WTC11 (cell line): ENCODE measurements around the gene CNPY1. TPM values are rescaled to one million over a fixed set of nuclear protein-coding genes. Genes with fewer than 3 reads are reported as not detected.

Experiments used
- ATAC-seq: fragments of 200-7000 bp; cut with Tn5 transposase; 2 replicates; pipeline ENCODE4 v1.10.0; 2021; ENCODE audit warnings: mild to moderate bottlenecking, moderate library complexity
- CTCF ChIA-PET: fragments of 300-600 bp; sonication (Branson Sonifier 250); formaldehyde crosslinking; loops from one replicate; lab custom pipeline; 2021; ENCODE audit warnings: antibody characterized with exemption; lab: Charles Lee
- POLR2A ChIA-PET: fragments of 350-600 bp; sonication (Branson Sonifier 250); formaldehyde crosslinking; loops from one replicate; lab custom pipeline; 2021; ENCODE audit warnings: antibody characterized with exemption; lab: Charles Lee
- DNase-seq: peaks from one replicate; pipeline ENCODE4 v3.0.0; 2021; ENCODE audit warnings: low spot score
- H3K27ac Mint-ChIP-seq: 2 replicates; pipeline ENCODE4 v1.8.0; 2021; ENCODE audit warnings: mixed read lengths
- H3K27me3 Mint-ChIP-seq: 2 replicates; pipeline ENCODE4 v1.8.0; 2021; ENCODE audit warnings: low read depth, mild to moderate bottlenecking, moderate library complexity, mixed read lengths
- H3K36me3 Mint-ChIP-seq: 2 replicates; pipeline ENCODE4 v1.8.0; 2021; ENCODE audit warnings: mixed read lengths
- H3K4me1 Mint-ChIP-seq: 2 replicates; pipeline ENCODE4 v1.8.0; 2022; ENCODE audit warnings: mixed read lengths
- H3K4me3 Mint-ChIP-seq: 2 replicates; pipeline ENCODE4 v1.8.0; 2021; ENCODE audit warnings: mild to moderate bottlenecking, moderate library complexity, mixed read lengths
- H3K9me3 Mint-ChIP-seq: 2 replicates; pipeline ENCODE4 v1.8.0; 2021; ENCODE audit warnings: mixed read lengths
- CREM ChIP-seq: sonication (generic); formaldehyde crosslinking; IDR thresholded peaks from 2 replicates; pipeline ENCODE4 v1.8.1; 2022; ENCODE audit warnings: mild to moderate bottlenecking, missing genetic modification reagents, moderate library complexity
- MYBL2 ChIP-seq: sonication (generic); formaldehyde crosslinking; IDR thresholded peaks from 2 replicates; pipeline ENCODE4 v1.8.1; 2023; ENCODE audit warnings: mild to moderate bottlenecking, moderate library complexity, missing genetic modification reagents
- NR1H2 ChIP-seq: sonication (generic); formaldehyde crosslinking; IDR thresholded peaks from 2 replicates; pipeline ENCODE4 v1.9.0; 2021; ENCODE audit warnings: mild to moderate bottlenecking, moderate library complexity, missing genetic modification reagents
- RELA ChIP-seq: sonication (generic); formaldehyde crosslinking; IDR thresholded peaks from 2 replicates; pipeline ENCODE4 v1.8.1; 2022; ENCODE audit warnings: missing genetic modification reagents, mild to moderate bottlenecking, borderline replicate concordance
- SP1 ChIP-seq: sonication (generic); formaldehyde crosslinking; conservative IDR thresholded peaks from 2 replicates; pipeline ENCODE4 v1.8.1; 2022; ENCODE audit warnings: missing genetic modification reagents
- TP53 ChIP-seq: sonication (generic); formaldehyde crosslinking; IDR thresholded peaks from 2 replicates; pipeline ENCODE4 v1.8.1; 2023; ENCODE audit warnings: mild to moderate bottlenecking, missing genetic modification reagents
- ZNF219 ChIP-seq: sonication (generic); formaldehyde crosslinking; IDR thresholded peaks from 2 replicates; pipeline ENCODE4 v1.8.0; 2023; ENCODE audit warnings: missing genetic modification reagents, mild to moderate bottlenecking, borderline replicate concordance
- ZNF416 ChIP-seq: fragments of 250-450 bp; sonication (Bioruptor Pico); IDR thresholded peaks from 2 replicates; pipeline ENCODE4 v1.9.0; 2021; ENCODE audit warnings: mild to moderate bottlenecking, inconsistent platforms
- total RNA-seq: library from RNA; stranded (reverse); gene quantifications from 3 replicates; pipeline ENCODE4 v1.2.3, GENCODE V29; 2021
- TF ChIP-seq, protein P1 (sequence below): sonication (generic); formaldehyde crosslinking; conservative IDR thresholded peaks from 2 replicates; pipeline ENCODE4 v1.8.1; 2022; ENCODE audit warnings: mild to moderate bottlenecking, missing genetic modification reagents
- TF ChIP-seq, protein P2 (sequence below): fragments of 250-450 bp; sonication (Bioruptor Pico); IDR thresholded peaks from 2 replicates; pipeline ENCODE4 v1.9.0; 2021; ENCODE audit warnings: moderate library complexity, mild to moderate bottlenecking, inconsistent platforms, borderline replicate concordance
- TF ChIP-seq, protein P3 (sequence below): sonication (generic); formaldehyde crosslinking; IDR thresholded peaks from 2 replicates; pipeline ENCODE4 v1.8.0; 2022; ENCODE audit warnings: mild to moderate bottlenecking, missing genetic modification reagents
- TF ChIP-seq, protein P4 (sequence below): fragments of 250-450 bp; sonication (Bioruptor Pico); IDR thresholded peaks from 2 replicates; pipeline ENCODE4 v1.9.0; 2021; ENCODE audit warnings: mild to moderate bottlenecking, borderline replicate concordance
- TF ChIP-seq, protein P5 (sequence below): fragments of 250-450 bp; sonication (Bioruptor Pico); IDR thresholded peaks from 2 replicates; pipeline ENCODE4 v1.8.0; 2021; ENCODE audit warnings: mild to moderate bottlenecking
- TF ChIP-seq, protein P6 (sequence below): fragments of 250-450 bp; sonication (Bioruptor Pico); conservative IDR thresholded peaks from 2 replicates; pipeline ENCODE4 v1.9.0; 2021; ENCODE audit warnings: mild to moderate bottlenecking
- TF ChIP-seq, protein P7 (sequence below): sonication (generic); formaldehyde crosslinking; IDR thresholded peaks from 2 replicates; pipeline ENCODE4 v1.8.0; 2023; ENCODE audit warnings: mild to moderate bottlenecking, missing genetic modification reagents
- TF ChIP-seq, protein P8 (sequence below): fragments of 250-450 bp; sonication (Bioruptor Pico); IDR thresholded peaks from 2 replicates; pipeline ENCODE4 v1.9.0; 2021; ENCODE audit warnings: mild to moderate bottlenecking

CNPY1 gene
- total RNA-seq, 1 experiment from 2014 or later = 0.09 TPM

DNA sequence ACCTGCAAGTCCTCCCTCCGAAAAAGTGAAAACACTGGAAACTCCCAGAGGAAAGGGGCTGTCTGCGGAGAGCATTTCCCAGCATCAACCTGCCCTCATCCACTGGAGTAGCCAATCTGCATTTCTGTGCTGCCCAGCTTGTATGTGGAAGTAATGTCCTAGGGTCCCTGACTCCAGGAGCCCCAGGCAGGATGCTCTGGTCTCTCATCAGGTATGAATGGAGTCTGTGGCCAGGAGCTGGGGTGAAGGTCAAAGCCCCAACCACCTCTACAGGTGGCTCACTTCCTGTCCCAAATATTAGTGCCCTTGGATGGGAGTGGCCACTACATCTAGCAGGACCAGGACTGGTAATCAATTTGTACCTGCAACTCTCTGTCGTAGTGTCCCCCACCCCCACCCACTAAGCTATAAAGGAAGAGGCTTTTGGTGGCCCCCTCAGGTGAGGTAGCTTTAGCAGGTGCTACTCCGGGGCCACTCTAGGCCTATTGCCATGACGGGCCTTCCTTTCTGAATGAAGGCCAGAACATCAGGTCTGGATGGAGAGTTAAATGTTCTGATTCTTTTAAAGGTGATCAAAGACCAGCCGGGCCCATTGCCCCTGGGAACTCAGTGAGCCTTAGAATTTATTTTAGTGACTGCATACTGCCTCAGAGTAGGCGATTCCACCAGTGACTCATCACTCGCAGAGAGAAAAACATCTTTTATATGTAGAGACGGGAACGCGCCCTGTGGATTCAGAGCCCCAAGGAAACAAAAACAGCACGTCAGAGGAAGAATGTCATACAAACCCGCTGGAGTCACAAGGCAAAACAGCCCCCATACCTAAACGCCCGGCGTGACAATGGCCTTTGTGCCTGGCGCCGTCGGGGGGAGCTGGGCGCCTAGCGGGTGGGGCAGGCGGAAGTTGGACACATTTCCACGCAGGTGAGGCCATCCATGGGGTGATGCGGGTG, 75.4 kb downstream of the CNPY1 start:
- ChIA-PET POLR2A (interaction anchor here (0.6 kb wide), 1 partner anchor 339 kb away, joined by 3 read pairs; no protein-coding TSS in a partner anchor), CTCF (interaction anchor here (0.6 to 1.4 kb wide), 5 partner anchors 21 to 126 kb away, joined by 3 to 6 read pairs (median 3); no protein-coding TSS in a partner anchor)
- DNase-seq (no peak), ATAC-seq (no peak)
- H3K9me3 Mint-ChIP-seq = no peaks in the 10 kb centered on the region
- H3K4me3 Mint-ChIP-seq = no peak overlapping the region
- no peaks in the 10 kb centered on the region for H3K36me3 Mint-ChIP-seq
- H3K27me3 Mint-ChIP-seq = peaks cover 100% of the 10 kb centered on the region
- peaks cover 38% of the 10 kb centered on the region for H3K4me1 Mint-ChIP-seq
- TF ChIP-seq, protein P1, sequence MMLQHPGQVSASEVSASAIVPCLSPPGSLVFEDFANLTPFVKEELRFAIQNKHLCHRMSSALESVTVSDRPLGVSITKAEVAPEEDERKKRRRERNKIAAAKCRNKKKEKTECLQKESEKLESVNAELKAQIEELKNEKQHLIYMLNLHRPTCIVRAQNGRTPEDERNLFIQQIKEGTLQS (CRISPR knock-in tag) = no peak
- TF ChIP-seq ZNF219 (CRISPR knock-in tag) (no peak), RELA (CRISPR knock-in tag) (no peak)
- TF ChIP-seq, protein P2, sequence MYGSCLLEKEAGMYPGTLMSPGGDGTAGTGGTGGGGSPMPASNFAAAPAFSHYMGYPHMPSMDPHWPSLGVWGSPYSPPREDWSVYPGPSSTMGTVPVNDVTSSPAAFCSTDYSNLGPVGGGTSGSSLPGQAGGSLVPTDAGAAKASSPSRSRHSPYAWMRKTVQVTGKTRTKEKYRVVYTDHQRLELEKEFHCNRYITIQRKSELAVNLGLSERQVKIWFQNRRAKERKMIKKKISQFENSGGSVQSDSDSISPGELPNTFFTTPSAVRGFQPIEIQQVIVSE (CRISPR knock-in tag) = no peak
- TF ChIP-seq, protein P3, sequence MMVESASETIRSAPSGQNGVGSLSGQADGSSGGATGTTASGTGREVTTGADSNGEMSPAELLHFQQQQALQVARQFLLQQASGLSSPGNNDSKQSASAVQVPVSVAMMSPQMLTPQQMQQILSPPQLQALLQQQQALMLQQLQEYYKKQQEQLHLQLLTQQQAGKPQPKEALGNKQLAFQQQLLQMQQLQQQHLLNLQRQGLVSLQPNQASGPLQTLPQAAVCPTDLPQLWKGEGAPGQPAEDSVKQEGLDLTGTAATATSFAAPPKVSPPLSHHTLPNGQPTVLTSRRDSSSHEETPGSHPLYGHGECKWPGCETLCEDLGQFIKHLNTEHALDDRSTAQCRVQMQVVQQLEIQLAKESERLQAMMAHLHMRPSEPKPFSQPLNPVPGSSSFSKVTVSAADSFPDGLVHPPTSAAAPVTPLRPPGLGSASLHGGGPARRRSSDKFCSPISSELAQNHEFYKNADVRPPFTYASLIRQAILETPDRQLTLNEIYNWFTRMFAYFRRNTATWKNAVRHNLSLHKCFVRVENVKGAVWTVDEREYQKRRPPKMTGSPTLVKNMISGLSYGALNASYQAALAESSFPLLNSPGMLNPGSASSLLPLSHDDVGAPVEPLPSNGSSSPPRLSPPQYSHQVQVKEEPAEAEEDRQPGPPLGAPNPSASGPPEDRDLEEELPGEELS (CRISPR knock-in tag) = no peak
- H3K27ac Mint-ChIP-seq = no peak overlapping the region

DNA sequence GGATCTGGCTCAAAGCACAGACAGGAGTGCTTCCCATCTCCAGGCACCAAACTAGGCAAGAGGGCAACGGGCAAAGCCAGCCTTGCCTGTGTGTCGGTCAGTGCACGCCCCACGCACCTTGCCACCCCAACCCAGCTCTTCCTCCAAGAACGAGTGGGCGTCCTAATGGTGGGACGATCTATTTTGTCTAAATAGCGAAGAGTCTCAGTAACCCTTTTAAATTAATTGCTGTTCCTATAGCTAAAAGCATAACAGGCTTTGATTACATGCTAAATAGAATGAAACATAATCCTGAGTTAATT, 76.2 kb downstream of the CNPY1 start:
- Mint-ChIP-seq H3K27ac (no peak overlapping the region), H3K9me3 (no peaks in the 10 kb centered on the region), H3K27me3 (peaks cover 100% of the 10 kb centered on the region), H3K36me3 (no peaks in the 10 kb centered on the region), H3K4me3 (no peak overlapping the region), H3K4me1 (peaks cover 44% of the 10 kb centered on the region)
- DNase-seq = no peak
- ChIA-PET CTCF (interaction anchor here (0.6 to 1.4 kb wide), 2 partner anchors 63 to 125 kb away, joined by 3 to 4 read pairs; no protein-coding TSS in a partner anchor), POLR2A (no interaction called here)
- ATAC-seq = no peak
- TF ChIP-seq ZNF416 (CRISPR knock-in tag) (no peak), CREM (CRISPR knock-in tag) (no peak), MYBL2 (CRISPR knock-in tag) (no peak), NR1H2 (CRISPR knock-in tag) (no peak), TP53 (no peak), SP1 (CRISPR knock-in tag) (no peak)
- TF ChIP-seq, protein P4, sequence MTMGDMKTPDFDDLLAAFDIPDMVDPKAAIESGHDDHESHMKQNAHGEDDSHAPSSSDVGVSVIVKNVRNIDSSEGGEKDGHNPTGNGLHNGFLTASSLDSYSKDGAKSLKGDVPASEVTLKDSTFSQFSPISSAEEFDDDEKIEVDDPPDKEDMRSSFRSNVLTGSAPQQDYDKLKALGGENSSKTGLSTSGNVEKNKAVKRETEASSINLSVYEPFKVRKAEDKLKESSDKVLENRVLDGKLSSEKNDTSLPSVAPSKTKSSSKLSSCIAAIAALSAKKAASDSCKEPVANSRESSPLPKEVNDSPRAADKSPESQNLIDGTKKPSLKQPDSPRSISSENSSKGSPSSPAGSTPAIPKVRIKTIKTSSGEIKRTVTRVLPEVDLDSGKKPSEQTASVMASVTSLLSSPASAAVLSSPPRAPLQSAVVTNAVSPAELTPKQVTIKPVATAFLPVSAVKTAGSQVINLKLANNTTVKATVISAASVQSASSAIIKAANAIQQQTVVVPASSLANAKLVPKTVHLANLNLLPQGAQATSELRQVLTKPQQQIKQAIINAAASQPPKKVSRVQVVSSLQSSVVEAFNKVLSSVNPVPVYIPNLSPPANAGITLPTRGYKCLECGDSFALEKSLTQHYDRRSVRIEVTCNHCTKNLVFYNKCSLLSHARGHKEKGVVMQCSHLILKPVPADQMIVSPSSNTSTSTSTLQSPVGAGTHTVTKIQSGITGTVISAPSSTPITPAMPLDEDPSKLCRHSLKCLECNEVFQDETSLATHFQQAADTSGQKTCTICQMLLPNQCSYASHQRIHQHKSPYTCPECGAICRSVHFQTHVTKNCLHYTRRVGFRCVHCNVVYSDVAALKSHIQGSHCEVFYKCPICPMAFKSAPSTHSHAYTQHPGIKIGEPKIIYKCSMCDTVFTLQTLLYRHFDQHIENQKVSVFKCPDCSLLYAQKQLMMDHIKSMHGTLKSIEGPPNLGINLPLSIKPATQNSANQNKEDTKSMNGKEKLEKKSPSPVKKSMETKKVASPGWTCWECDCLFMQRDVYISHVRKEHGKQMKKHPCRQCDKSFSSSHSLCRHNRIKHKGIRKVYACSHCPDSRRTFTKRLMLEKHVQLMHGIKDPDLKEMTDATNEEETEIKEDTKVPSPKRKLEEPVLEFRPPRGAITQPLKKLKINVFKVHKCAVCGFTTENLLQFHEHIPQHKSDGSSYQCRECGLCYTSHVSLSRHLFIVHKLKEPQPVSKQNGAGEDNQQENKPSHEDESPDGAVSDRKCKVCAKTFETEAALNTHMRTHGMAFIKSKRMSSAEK = no peak
- TF ChIP-seq, protein P5, sequence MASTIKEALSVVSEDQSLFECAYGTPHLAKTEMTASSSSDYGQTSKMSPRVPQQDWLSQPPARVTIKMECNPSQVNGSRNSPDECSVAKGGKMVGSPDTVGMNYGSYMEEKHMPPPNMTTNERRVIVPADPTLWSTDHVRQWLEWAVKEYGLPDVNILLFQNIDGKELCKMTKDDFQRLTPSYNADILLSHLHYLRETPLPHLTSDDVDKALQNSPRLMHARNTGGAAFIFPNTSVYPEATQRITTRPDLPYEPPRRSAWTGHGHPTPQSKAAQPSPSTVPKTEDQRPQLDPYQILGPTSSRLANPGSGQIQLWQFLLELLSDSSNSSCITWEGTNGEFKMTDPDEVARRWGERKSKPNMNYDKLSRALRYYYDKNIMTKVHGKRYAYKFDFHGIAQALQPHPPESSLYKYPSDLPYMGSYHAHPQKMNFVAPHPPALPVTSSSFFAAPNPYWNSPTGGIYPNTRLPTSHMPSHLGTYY (CRISPR knock-in tag) = no peak
- TF ChIP-seq, protein P6, sequence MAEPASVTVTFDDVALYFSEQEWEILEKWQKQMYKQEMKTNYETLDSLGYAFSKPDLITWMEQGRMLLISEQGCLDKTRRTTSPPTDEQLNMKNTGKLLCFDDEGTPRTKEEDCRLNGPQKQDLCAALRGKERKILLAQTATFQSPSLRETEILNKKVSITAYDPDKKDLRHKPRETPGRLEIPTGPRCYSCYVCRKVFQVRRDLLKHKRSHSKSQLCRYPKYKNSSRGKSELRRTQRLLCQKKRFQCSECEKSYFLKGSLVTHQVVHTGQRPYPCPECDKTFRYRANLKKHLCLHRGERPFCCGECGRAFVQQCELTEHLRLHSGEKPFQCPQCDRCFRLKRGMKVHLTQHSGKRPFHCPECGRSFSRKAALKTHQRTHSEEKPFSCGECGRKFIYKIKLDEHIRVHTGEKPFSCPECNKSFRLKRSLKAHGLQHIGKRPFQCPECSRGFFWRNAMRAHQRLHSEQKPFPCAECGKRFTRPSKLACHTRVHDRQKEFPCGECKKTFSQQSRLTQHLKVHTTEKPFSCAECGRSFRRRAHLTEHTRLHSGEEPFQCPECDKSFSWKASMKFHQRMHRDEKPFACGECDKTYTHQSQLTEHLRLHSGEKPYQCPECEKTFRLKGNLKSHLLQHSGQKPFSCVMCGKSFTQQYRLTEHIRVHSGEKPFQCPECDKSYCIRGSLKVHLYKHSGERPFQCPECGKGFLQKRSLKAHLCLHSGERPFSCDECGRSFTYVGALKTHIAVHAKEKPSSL (CRISPR knock-in tag) = no peak
- TF ChIP-seq, protein P7, sequence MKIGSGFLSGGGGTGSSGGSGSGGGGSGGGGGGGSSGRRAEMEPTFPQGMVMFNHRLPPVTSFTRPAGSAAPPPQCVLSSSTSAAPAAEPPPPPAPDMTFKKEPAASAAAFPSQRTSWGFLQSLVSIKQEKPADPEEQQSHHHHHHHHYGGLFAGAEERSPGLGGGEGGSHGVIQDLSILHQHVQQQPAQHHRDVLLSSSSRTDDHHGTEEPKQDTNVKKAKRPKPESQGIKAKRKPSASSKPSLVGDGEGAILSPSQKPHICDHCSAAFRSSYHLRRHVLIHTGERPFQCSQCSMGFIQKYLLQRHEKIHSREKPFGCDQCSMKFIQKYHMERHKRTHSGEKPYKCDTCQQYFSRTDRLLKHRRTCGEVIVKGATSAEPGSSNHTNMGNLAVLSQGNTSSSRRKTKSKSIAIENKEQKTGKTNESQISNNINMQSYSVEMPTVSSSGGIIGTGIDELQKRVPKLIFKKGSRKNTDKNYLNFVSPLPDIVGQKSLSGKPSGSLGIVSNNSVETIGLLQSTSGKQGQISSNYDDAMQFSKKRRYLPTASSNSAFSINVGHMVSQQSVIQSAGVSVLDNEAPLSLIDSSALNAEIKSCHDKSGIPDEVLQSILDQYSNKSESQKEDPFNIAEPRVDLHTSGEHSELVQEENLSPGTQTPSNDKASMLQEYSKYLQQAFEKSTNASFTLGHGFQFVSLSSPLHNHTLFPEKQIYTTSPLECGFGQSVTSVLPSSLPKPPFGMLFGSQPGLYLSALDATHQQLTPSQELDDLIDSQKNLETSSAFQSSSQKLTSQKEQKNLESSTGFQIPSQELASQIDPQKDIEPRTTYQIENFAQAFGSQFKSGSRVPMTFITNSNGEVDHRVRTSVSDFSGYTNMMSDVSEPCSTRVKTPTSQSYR (CRISPR knock-in tag) = no peak
- TF ChIP-seq, protein P8, sequence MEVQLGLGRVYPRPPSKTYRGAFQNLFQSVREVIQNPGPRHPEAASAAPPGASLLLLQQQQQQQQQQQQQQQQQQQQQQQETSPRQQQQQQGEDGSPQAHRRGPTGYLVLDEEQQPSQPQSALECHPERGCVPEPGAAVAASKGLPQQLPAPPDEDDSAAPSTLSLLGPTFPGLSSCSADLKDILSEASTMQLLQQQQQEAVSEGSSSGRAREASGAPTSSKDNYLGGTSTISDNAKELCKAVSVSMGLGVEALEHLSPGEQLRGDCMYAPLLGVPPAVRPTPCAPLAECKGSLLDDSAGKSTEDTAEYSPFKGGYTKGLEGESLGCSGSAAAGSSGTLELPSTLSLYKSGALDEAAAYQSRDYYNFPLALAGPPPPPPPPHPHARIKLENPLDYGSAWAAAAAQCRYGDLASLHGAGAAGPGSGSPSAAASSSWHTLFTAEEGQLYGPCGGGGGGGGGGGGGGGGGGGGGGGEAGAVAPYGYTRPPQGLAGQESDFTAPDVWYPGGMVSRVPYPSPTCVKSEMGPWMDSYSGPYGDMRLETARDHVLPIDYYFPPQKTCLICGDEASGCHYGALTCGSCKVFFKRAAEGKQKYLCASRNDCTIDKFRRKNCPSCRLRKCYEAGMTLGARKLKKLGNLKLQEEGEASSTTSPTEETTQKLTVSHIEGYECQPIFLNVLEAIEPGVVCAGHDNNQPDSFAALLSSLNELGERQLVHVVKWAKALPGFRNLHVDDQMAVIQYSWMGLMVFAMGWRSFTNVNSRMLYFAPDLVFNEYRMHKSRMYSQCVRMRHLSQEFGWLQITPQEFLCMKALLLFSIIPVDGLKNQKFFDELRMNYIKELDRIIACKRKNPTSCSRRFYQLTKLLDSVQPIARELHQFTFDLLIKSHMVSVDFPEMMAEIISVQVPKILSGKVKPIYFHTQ (CRISPR knock-in tag) = no peak
